Left lung (tissue), 10 donors: Measurements from ENCODE around the gene PLD1. TPM values are rescaled to one million over a fixed set of nuclear protein-coding genes. Genes with fewer than 3 reads are reported as not detected.
A peak's percentile ranks its signal among the peaks of the same experiment; 100 is the strongest.
"Not testable (repeated sequence)": the region's sequence is repeated elsewhere in the genome, so short reads cannot be mapped to it uniquely, and the experiment has no call there.

Source experiments
- ATAC-seq: fragments of 200-7000 bp; cut with Tn5 transposase; one replicate; pipeline ENCODE4 v1.9.1; 2020; ENCODE audit warnings: moderate library complexity
- DNase-seq, 4 donors: peaks; one replicate each; pipeline ENCODE4 v3.0.0-alpha.2; 2013 to 2020
- H3K27ac ChIP-seq, 2 donors: fragments of 200-600 bp; sonication (generic) in 1 of 2; one replicate each; pipeline versions ENCODE4 v1.5.0 to v1.8.0; 2020 to 2021
- H3K27me3 ChIP-seq, 2 donors: fragments of 200-600 bp; sonication (generic) in 1 of 2; one replicate each; pipeline versions ENCODE4 v1.5.0 to v1.8.0; 2020 to 2021
- H3K36me3 ChIP-seq, 2 donors: fragments of 200-600 bp; sonication (generic) in 1 of 2; one replicate each; pipeline versions ENCODE4 v1.5.0 to v1.8.0; 2020 to 2021
- H3K4me1 ChIP-seq, 2 donors: fragments of 200-600 bp; one replicate each; pipeline ENCODE4 v1.8.0; 2021
- H3K4me3 ChIP-seq, 2 donors: fragments of 200-600 bp; sonication (generic) in 1 of 2; one replicate each; pipeline versions ENCODE4 v1.5.0 to v1.8.0; 2020 to 2021; ENCODE audit warnings: mild to moderate bottlenecking in 1 of 2
- H3K9me3 ChIP-seq, 2 donors: fragments of 200-600 bp; sonication (generic) in 1 of 2; one replicate each; pipeline versions ENCODE4 v1.5.0 to v1.8.0; 2020 to 2021
- CTCF ChIP-seq, 2 donors: fragments of 200-600 bp; sonication (generic) in 1 of 2; IDR thresholded peaks; one replicate each; pipeline versions ENCODE4 v1.5.0 to v1.8.0; 2021; ENCODE audit warnings: antibody characterized with exemption in 2 of 2
- intact Hi-C, 2 donors: fragments of 100-400 bp; cut with DNase I; formaldehyde crosslinking; loops; one replicate each; pipeline versions ENCODE4 v1.11.2 to v1.14.2; 2022
- polyA plus RNA-seq, 6 donors: library from polyadenylated mRNA; unstranded; fragments of 120-200 nt; gene quantifications; one replicate each; pipeline ENCODE4 v1.2.1, GENCODE V29; 2013; ENCODE audit not compliant: insufficient read length in 6 of 6
- total RNA-seq, 2 donors: library from RNA; stranded (reverse); fragmentation: NEBNext Ultra II Directional; extraction: Animal tissue kit (Norgen Biotek cat#: 25700); gene quantifications; one replicate each; pipeline ENCODE4 v1.2.1, GENCODE V29; 2021
- donor health status: DM: no; HTN: yes; CAD: no.
- donor health status: DM: no; HTN: no; CAD: no.

The PLD1 gene
- total and polyA plus RNA-seq, 8 donors: 2.9 to 18.7 (median 5.8) TPM

DNA sequence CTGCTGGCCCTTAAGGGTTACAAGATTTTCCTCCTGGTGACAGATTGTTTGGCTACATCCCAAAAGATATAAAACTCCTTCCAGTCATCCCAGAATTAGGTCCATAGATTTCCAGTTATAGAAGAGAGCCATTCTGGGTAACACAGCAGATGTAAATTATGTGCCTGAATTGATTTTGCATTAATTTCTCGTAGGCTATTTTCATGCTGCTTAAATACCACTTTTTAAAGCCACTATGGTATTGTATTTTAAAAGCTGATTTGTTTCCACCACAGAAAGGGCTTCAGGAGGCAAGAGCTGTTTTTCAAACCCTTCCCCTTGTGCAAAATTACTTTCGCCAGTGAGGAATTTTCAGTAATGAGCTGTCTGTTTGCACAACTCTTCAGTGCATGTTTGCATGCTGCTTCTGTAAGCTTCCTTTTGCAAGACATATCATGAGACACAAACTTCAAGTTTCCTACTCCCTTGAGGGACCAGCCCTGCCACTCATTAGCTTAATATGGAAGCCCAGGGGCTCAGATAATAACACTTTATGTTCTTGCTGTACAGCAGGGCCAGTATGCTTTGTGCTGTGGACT lies 244.7 kb downstream of the PLD1 start:
- Histone ChIP-seq H3K9me3 (no peaks in the 10 kb centered on the region), H3K27ac (peak overlapping the region in 1 of 2 donors; percentile 70), H3K4me3 (no peak overlapping the region), H3K27me3 (no peaks in the 10 kb centered on the region), H3K36me3 (no peaks in the 10 kb centered on the region), H3K4me1 (peaks cover 9 to 27% of the 10 kb centered on the region in 2 donors)
- intact Hi-C loops: loop anchor here in 1 of 2 donors (10.0 kb wide), 1 partner anchor 381 kb away; no protein-coding TSS in a partner anchor
- TF ChIP-seq CTCF (IDR thresholded peaks at IDR 0.05): no peak
- peak in 1 of 4 donors; percentile 20 for DNase-seq
- peak; percentile 81 for ATAC-seq

- ATAC-seq: peak; percentile 35
- intact Hi-C loops: loop anchor here in 1 of 2 donors (10.0 kb wide), 1 partner anchor 380 kb away; no protein-coding TSS in a partner anchor
- no peaks in the 10 kb centered on the region for H3K27me3 ChIP-seq
Measured at GRCh38 chr3:171564748-171565480, 245.4 kb downstream of the PLD1 start.

GRCh38 chr3:171563298-171563697 lies 247.0 kb downstream of the PLD1 start:
- intact Hi-C loops: loop anchor here in 1 of 2 donors (10.0 kb wide), 1 partner anchor 378 kb away; no protein-coding TSS in a partner anchor
- H3K4me3 ChIP-seq: no peak overlapping the region
- H3K27ac ChIP-seq: no peak overlapping the region
- H3K4me1 ChIP-seq: peaks cover 9 to 27% of the 10 kb centered on the region in 2 donors
- TF ChIP-seq CTCF (IDR thresholded peaks at IDR 0.05): no peak
- ATAC-seq (no peak), DNase-seq (no peak)
- H3K9me3 ChIP-seq: no peaks in the 10 kb centered on the region
- H3K36me3 ChIP-seq: no peaks in the 10 kb centered on the region
- H3K27me3 ChIP-seq: no peaks in the 10 kb centered on the region

More at GRCh38 chr3:171564748-171565480, 245.4 kb downstream of the PLD1 start:
- no peak for TF ChIP-seq CTCF (IDR thresholded peaks at IDR 0.05)
- Histone ChIP-seq H3K4me1 (peaks cover 9 to 27% of the 10 kb centered on the region in 2 donors), H3K9me3 (no peaks in the 10 kb centered on the region), H3K36me3 (no peaks in the 10 kb centered on the region), H3K4me3 (no peak overlapping the region), H3K27ac (peak overlapping the region in 1 of 2 donors; percentile 70)
- peak in 1 of 4 donors; percentile 46 for DNase-seq

- Histone ChIP-seq H3K27ac (peak overlapping the region in 1 of 2 donors; percentile 8), H3K4me1 (peaks cover 9 to 27% of the 10 kb centered on the region in 2 donors)
- not testable (repeated sequence) for H3K9me3 ChIP-seq, H3K36me3 ChIP-seq, DNase-seq, H3K4me3 ChIP-seq, ATAC-seq, H3K27me3 ChIP-seq
- intact Hi-C loops: loop anchor here in 1 of 2 donors (10.0 kb wide), 1 partner anchor 378 kb away; no protein-coding TSS in a partner anchor
Measured at GRCh38 chr3:171562459-171562858, 247.8 kb downstream of the PLD1 start.

DNA sequence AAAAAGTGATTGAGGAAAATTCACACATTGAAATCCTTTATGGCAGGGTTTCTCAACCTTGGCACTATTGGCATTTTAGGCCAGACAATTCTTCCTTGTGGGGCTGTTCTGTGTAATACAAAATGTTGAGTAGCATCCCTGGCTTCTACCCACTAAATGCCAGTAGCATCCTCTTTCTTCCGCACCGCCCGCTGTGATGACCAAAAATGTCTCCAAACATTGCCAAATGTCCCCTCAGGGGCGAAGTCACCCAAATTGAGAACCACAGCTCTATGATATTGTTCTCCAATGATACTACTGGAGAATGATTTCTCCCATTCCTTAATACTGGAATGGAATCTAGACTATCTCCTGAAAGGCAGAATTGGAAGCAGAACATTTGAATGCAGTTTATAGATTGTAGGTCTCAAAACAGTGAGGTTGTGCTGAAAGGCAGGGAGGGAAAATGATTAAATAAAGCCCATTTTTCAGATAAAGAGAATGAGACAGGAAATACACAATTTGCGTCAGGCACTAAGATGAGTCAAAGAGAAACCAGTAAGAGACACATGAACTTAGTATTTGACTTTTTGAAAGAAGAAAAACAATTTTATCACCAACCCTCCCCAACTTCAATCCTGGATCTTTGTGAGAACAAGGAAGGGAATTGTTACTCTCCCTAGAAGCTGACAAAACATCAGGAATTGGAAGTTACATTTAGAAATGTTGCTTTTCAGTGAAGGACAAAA lies 248.5 kb downstream of the PLD1 start:
- Histone ChIP-seq H3K27ac (peak overlapping the region in 1 of 2 donors; percentile 8), H3K36me3 (no peaks in the 10 kb centered on the region), H3K4me3 (no peak overlapping the region), H3K9me3 (no peaks in the 10 kb centered on the region), H3K4me1 (peaks cover 9 to 25% of the 10 kb centered on the region in 2 donors), H3K27me3 (no peaks in the 10 kb centered on the region)
- no peak for TF ChIP-seq CTCF (IDR thresholded peaks at IDR 0.05)
- intact Hi-C loops: loop anchor here in 1 of 2 donors (10.0 kb wide), 1 partner anchor 377 kb away; no protein-coding TSS in a partner anchor
- DNase-seq: no peak
- ATAC-seq: no peak
